ENCODE results near the gene TANGO2. TPM values are rescaled to one million over a fixed set of nuclear protein-coding genes. Genes with fewer than 3 reads are reported as not detected.

Gene TANGO2
- total and polyA plus RNA-seq, 3 experiments from 2014 or later, result 27.3 to 48.6 (median 28.0) TPM

DNA sequence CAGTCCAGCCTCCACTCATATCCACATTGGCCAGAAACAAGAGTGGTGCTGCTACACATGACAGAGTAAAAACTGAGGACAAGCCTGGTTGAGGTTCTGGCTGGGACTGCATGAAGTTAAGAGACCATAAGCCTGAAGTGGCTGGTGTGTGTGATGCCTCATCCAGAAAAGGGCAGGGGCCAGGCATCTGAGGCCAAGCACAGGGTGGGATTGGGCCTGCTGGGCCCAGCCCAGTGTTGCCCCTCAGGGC is 29.6 kb upstream of the TANGO2 start:
- H3K4me1 Mint-ChIP-seq, result peaks cover 0 to 5% (median under 1%) of the 10 kb centered on the region in 3 donors
- ChIA-PET CTCF (no interaction called here), POLR2A (no interaction called here)
- no peaks in the 10 kb centered on the region for H3K36me3 Mint-ChIP-seq
- Histone ChIP-seq H3K27me3 (ENCODE audit: insufficient read depth, low read length, poor library complexity, severe bottlenecking) (no peaks in the 10 kb centered on the region), H3K36me3 (ENCODE audit: insufficient read depth, low read length) (no peaks in the 10 kb centered on the region), H3K9me3 (ENCODE audit: low read length) (no peaks in the 10 kb centered on the region), H3K4me3 (ENCODE audit: low read length) (no peak overlapping the region), H3K4me1 (ENCODE audit: insufficient read depth, low read length) (peaks cover 23% of the 10 kb centered on the region), H3K27ac (ENCODE audit: low read depth, low read length) (no peak overlapping the region)
- H3K27me3 Mint-ChIP-seq, result peaks cover 0 to 5% of the 10 kb centered on the region in 2 donors
- no peak overlapping the region for H3K27ac Mint-ChIP-seq
- no peak overlapping the region for H3K4me3 Mint-ChIP-seq
- H3K9me3 Mint-ChIP-seq, result no peaks in the 10 kb centered on the region
- no peak for DNase-seq

- peaks cover 0 to 7% of the 10 kb centered on the region in 2 donors for H3K27me3 Mint-ChIP-seq
- Histone ChIP-seq H3K27me3 (ENCODE audit: insufficient read depth, low read length, poor library complexity, severe bottlenecking) (no peaks in the 10 kb centered on the region), H3K36me3 (ENCODE audit: insufficient read depth, low read length) (no peaks in the 10 kb centered on the region), H3K4me1 (ENCODE audit: insufficient read depth, low read length) (peaks cover 20% of the 10 kb centered on the region), H3K27ac (ENCODE audit: low read depth, low read length) (no peak overlapping the region), H3K4me3 (ENCODE audit: low read length) (no peak overlapping the region), H3K9me3 (ENCODE audit: low read length) (no peaks in the 10 kb centered on the region)
- no peak overlapping the region for H3K4me3 Mint-ChIP-seq
- ChIA-PET POLR2A (no interaction called here), CTCF (no interaction called here)
- H3K36me3 Mint-ChIP-seq, result no peaks in the 10 kb centered on the region
- no peak for DNase-seq
- no peak overlapping the region for H3K27ac Mint-ChIP-seq
- no peaks in the 10 kb centered on the region for H3K9me3 Mint-ChIP-seq
- H3K4me1 Mint-ChIP-seq, result peaks cover 0 to 3% (median 0%) of the 10 kb centered on the region in 3 donors
These were observed 29.1 kb upstream of the TANGO2 start for GRCh38 chr22:19991645-19992451.

GRCh38 chr22:19992481-19992911 is 28.4 kb upstream of the TANGO2 start:
- ChIA-PET CTCF (no interaction called here), POLR2A (no interaction called here)
- Histone ChIP-seq H3K36me3 (ENCODE audit: insufficient read depth, low read length) (no peaks in the 10 kb centered on the region), H3K27me3 (ENCODE audit: insufficient read depth, low read length, poor library complexity, severe bottlenecking) (no peaks in the 10 kb centered on the region), H3K9me3 (ENCODE audit: low read length) (no peaks in the 10 kb centered on the region), H3K4me3 (ENCODE audit: low read length) (no peak overlapping the region), H3K4me1 (ENCODE audit: insufficient read depth, low read length) (peaks cover 17% of the 10 kb centered on the region), H3K27ac (ENCODE audit: low read depth, low read length) (no peak overlapping the region)
- no peak overlapping the region for H3K27ac Mint-ChIP-seq
- no peak for DNase-seq
- no peaks in the 10 kb centered on the region for H3K9me3 Mint-ChIP-seq
- peaks cover 0 to under 1% (median 0%) of the 10 kb centered on the region in 3 donors for H3K4me1 Mint-ChIP-seq
- no peaks in the 10 kb centered on the region for H3K36me3 Mint-ChIP-seq
- H3K27me3 Mint-ChIP-seq, result peaks cover 0 to 7% of the 10 kb centered on the region in 2 donors
- H3K4me3 Mint-ChIP-seq, result no peak overlapping the region

- Histone ChIP-seq H3K27me3 (ENCODE audit: insufficient read depth, low read length, poor library complexity, severe bottlenecking) (no peaks in the 10 kb centered on the region), H3K27ac (ENCODE audit: low read depth, low read length) (no peak overlapping the region), H3K4me3 (ENCODE audit: low read length) (no peak overlapping the region), H3K36me3 (ENCODE audit: insufficient read depth, low read length) (no peaks in the 10 kb centered on the region), H3K4me1 (ENCODE audit: insufficient read depth, low read length) (peaks cover 14% of the 10 kb centered on the region), H3K9me3 (ENCODE audit: low read length) (no peaks in the 10 kb centered on the region)
- ChIA-PET CTCF (no interaction called here), POLR2A (no interaction called here)
- Mint-ChIP-seq H3K36me3 (no peaks in the 10 kb centered on the region), H3K9me3 (no peaks in the 10 kb centered on the region), H3K4me3 (no peak overlapping the region), H3K4me1 (no peaks in the 10 kb centered on the region), H3K27me3 (peaks cover 0 to 7% of the 10 kb centered on the region in 2 donors), H3K27ac (no peak overlapping the region)
- no peak for DNase-seq
These were observed 28.0 kb upstream of the TANGO2 start for GRCh38 chr22:19992921-19993355.

DNA sequence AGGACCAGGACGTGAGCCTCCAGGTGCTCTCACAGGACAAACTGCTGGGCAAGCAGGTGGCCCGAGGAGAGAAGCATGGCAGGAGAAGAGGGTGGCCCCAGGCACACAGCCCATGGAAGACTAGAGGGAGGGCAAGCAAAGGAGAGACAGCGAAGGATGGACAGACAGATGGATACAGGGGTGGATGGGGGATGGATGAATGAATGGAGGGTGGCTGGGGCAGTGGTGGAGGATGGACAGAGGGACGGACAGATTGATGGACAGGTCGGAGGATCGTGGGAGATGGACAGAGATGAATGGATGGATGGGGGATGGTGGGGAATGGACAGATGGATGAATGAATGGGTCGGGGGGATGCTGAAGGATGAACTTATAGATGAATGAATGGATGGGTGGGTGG is 27.0 kb upstream of the TANGO2 start:
- Mint-ChIP-seq H3K27me3 (peaks cover 0 to 7% of the 10 kb centered on the region in 2 donors), H3K4me3 (no peak overlapping the region), H3K4me1 (no peaks in the 10 kb centered on the region), H3K9me3 (no peaks in the 10 kb centered on the region), H3K36me3 (no peaks in the 10 kb centered on the region), H3K27ac (no peak overlapping the region)
- H3K27me3 ChIP-seq (ENCODE audit: insufficient read depth, low read length, poor library complexity, severe bottlenecking), result no peaks in the 10 kb centered on the region
- CTCF ChIA-PET, result no interaction called here
- DNase-seq, result no peak
- H3K27ac ChIP-seq (ENCODE audit: low read depth, low read length), result no peak overlapping the region
- no peaks in the 10 kb centered on the region for H3K36me3 ChIP-seq (ENCODE audit: insufficient read depth, low read length)
- no peaks in the 10 kb centered on the region for H3K9me3 ChIP-seq (ENCODE audit: low read length)
- H3K4me1 ChIP-seq (ENCODE audit: insufficient read depth, low read length), result peaks cover 10% of the 10 kb centered on the region
- POLR2A ChIA-PET, result no interaction called here
- no peak overlapping the region for H3K4me3 ChIP-seq (ENCODE audit: low read length)

GRCh38 chr22:19994851-19995610 is 25.9 kb upstream of the TANGO2 start:
- Mint-ChIP-seq H3K27me3 (peaks cover 0 to 7% of the 10 kb centered on the region in 2 donors), H3K27ac (no peak overlapping the region), H3K9me3 (no peaks in the 10 kb centered on the region), H3K4me3 (no peak overlapping the region), H3K36me3 (no peaks in the 10 kb centered on the region), H3K4me1 (no peaks in the 10 kb centered on the region)
- ChIA-PET CTCF (no interaction called here), POLR2A (no interaction called here)
- Histone ChIP-seq H3K4me1 (ENCODE audit: insufficient read depth, low read length) (no peaks in the 10 kb centered on the region), H3K36me3 (ENCODE audit: insufficient read depth, low read length) (no peaks in the 10 kb centered on the region), H3K27ac (ENCODE audit: low read depth, low read length) (no peak overlapping the region), H3K27me3 (ENCODE audit: insufficient read depth, low read length, poor library complexity, severe bottlenecking) (no peaks in the 10 kb centered on the region), H3K4me3 (ENCODE audit: low read length) (no peak overlapping the region), H3K9me3 (ENCODE audit: low read length) (no peaks in the 10 kb centered on the region)
- DNase-seq, result no peak

DNA sequence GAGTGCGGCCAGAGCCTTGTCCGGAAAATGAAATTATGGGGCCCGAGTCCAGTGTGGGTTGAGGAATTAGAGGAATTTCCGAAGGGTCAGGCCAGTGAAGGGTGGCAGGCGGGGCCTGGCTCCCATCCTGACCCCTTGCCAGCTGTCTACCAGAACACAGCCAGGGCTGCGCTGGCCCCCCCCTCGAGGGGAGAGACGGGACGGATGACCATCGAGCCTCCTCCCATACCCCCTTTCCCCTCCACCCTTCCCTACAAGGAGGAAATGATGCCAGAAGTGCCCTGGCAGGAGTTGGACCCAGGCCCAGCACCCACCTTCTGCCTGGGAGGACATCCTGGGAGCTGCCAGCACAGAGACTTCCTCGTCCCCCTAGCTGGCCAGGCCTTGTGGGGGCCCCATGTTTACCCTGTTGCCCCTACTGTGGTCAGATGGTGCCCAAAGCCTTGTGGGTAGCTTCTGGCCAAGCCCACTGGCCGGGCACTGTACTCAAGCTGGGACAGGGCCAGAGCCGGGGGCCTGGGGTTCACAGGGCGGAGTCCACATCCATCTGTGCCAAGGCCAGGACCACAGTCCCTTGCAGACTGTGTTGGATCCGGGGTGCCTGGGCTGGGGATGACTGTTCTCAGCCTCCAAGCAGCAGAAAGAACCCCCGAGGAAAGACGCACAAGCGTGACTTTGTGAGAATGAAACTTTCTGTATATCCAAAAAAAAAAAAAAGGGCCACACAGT is 25.1 kb upstream of the TANGO2 start:
- no peaks in the 10 kb centered on the region for H3K4me1 ChIP-seq (ENCODE audit: insufficient read depth, low read length)
- H3K36me3 ChIP-seq (ENCODE audit: insufficient read depth, low read length), result no peaks in the 10 kb centered on the region
- Mint-ChIP-seq H3K27me3 (peaks cover under 1 to 7% of the 10 kb centered on the region in 2 donors), H3K36me3 (no peaks in the 10 kb centered on the region), H3K9me3 (no peaks in the 10 kb centered on the region), H3K4me1 (no peaks in the 10 kb centered on the region), H3K27ac (no peak overlapping the region), H3K4me3 (no peak overlapping the region)
- ChIA-PET CTCF (no interaction called here), POLR2A (no interaction called here)
- no peak for DNase-seq
- no peaks in the 10 kb centered on the region for H3K27me3 ChIP-seq (ENCODE audit: insufficient read depth, low read length, poor library complexity, severe bottlenecking)
- H3K4me3 ChIP-seq (ENCODE audit: low read length), result no peak overlapping the region
- no peaks in the 10 kb centered on the region for H3K9me3 ChIP-seq (ENCODE audit: low read length)
- no peak overlapping the region for H3K27ac ChIP-seq (ENCODE audit: low read depth, low read length)

DNA sequence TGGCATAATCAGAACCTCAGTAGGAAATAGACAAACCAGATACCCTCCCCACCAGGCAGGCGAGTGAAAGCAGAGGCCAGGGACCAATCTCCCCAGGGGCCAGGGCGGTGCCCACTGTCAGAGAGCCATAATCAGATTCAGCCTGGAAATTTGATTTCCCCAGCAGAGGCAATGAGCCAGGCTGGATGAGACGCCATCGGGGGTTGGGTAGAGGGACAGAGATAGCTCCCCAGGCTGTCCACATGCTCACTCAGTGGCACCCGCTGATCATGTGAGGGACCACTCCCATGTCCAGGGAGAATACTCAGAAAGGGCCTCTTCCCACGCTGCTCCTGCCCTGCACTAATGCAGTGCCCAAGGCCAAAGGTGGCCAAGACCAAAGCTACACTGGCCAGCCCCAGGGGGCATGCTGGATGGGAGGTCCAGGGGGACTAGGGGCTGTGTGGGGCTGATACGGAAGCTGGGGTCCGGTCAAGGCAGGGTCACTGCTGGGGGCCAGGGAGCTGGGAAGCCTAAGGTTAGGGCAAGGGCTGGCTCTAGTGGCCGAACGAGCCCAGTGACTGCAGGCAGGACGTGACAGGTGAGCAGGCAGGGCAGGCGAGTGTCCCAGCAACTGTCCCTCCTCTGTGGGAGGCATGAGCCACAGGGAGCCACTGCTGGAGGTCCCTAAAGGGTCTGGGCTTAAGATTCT is 24.1 kb upstream of the TANGO2 start:
- Mint-ChIP-seq H3K27me3 (peaks cover 2 to 7% of the 10 kb centered on the region in 2 donors), H3K4me1 (no peaks in the 10 kb centered on the region), H3K36me3 (no peaks in the 10 kb centered on the region), H3K27ac (no peak overlapping the region), H3K4me3 (no peak overlapping the region), H3K9me3 (peaks cover 0 to 3% (median 0%) of the 10 kb centered on the region in 5 donors)
- Histone ChIP-seq H3K4me3 (ENCODE audit: low read length) (no peak overlapping the region), H3K4me1 (ENCODE audit: insufficient read depth, low read length) (no peaks in the 10 kb centered on the region), H3K36me3 (ENCODE audit: insufficient read depth, low read length) (no peaks in the 10 kb centered on the region), H3K9me3 (ENCODE audit: low read length) (no peaks in the 10 kb centered on the region), H3K27ac (ENCODE audit: low read depth, low read length) (no peak overlapping the region), H3K27me3 (ENCODE audit: insufficient read depth, low read length, poor library complexity, severe bottlenecking) (no peaks in the 10 kb centered on the region)
- no peak for DNase-seq
- POLR2A ChIA-PET, result no interaction called here
- CTCF ChIA-PET, result no interaction called here

Measured in CD8-positive, alpha-beta memory T cell (primary cell).